Common myeloid progenitor, CD34-positive (primary cell): Measurements from ENCODE around the gene SLC6A9.

Experiments used
- CTCF ChIA-PET: fragments of 350-600 bp; sonication (Branson Sonifier 250); formaldehyde crosslinking; loops from one replicate; lab custom pipeline; 2021; ENCODE audit warnings: antibody characterized with exemption; lab: Charles Lee
- POLR2A ChIA-PET: fragments of 350-600 bp; sonication (Branson Sonifier 250); formaldehyde crosslinking; loops from one replicate; lab custom pipeline; 2021; ENCODE audit warnings: antibody characterized with exemption; lab: Charles Lee
- DNase-seq, 3 donors: peaks; one replicate each; pipeline versions ENCODE4 v3.0.0 to v3.0.0-alpha.2; 2013
- H3K27ac ChIP-seq, 2 experiments: 1 replicate in 1 of 2; 2 replicates in 1 of 2; pipeline ENCODE4 v1.7.0; 2013; ENCODE audit warnings: inconsistent platforms in 2 of 2, low read length in 2 of 2, mild to moderate bottlenecking in 2 of 2, low read depth in 1 of 2, moderate library complexity in 1 of 2; ENCODE audit not compliant: severe bottlenecking in 2 of 2, insufficient read depth in 1 of 2, poor library complexity in 1 of 2
- H3K27me3 ChIP-seq, 5 experiments: replicated peaks in 2 of 5; 1 replicate in 3 of 5; 2 replicates in 2 of 5; pipeline versions ENCODE4 v1.6.1 to v1.7.0; 2013; ENCODE audit warnings: low read length in 4 of 5, mild to moderate bottlenecking in 2 of 5, moderate library complexity in 2 of 5, inconsistent platforms in 1 of 5; ENCODE audit not compliant: insufficient read depth in 5 of 5, control insufficient read depth in 4 of 5
- H3K36me3 ChIP-seq, 4 experiments: 1 replicate in 2 of 4; 2 replicates in 2 of 4; pipeline versions ENCODE4 v1.6.1 to v1.7.0; 2013; ENCODE audit warnings: low read length in 3 of 4, control low read depth in 1 of 4, mild to moderate bottlenecking in 1 of 4; ENCODE audit not compliant: control insufficient read depth in 4 of 4, insufficient read depth in 4 of 4
- H3K4me1 ChIP-seq, 4 experiments: 1 replicate in 3 of 4; 2 replicates in 1 of 4; pipeline versions ENCODE4 v1.6.1 to v1.7.1; 2013; ENCODE audit warnings: low read length in 3 of 4, mild to moderate bottlenecking in 3 of 4, control low read depth in 1 of 4, inconsistent platforms in 1 of 4, moderate library complexity in 1 of 4; ENCODE audit not compliant: control insufficient read depth in 4 of 4, insufficient read depth in 4 of 4; ENCODE audit errors: control extremely low read depth in 1 of 4
- H3K4me3 ChIP-seq, 7 experiments: 1 replicate in 4 of 7; 2 replicates in 3 of 7; pipeline versions ENCODE4 v1.5.1 to v1.7.0; 2013; ENCODE audit warnings: mild to moderate bottlenecking in 7 of 7, low read length in 6 of 7, moderate library complexity in 6 of 7, inconsistent platforms in 2 of 7, low read depth in 2 of 7, control low read depth in 1 of 7; ENCODE audit not compliant: insufficient read depth in 4 of 7, control insufficient read depth in 1 of 7; ENCODE audit errors: extremely low read depth in 1 of 7
- H3K9me3 ChIP-seq, 5 experiments: 1 replicate in 4 of 5; 2 replicates in 1 of 5; pipeline versions ENCODE4 v1.6.1 to v1.7.1; 2013; ENCODE audit warnings: low read length in 4 of 5, mild to moderate bottlenecking in 2 of 5, inconsistent platforms in 1 of 5, low read depth in 1 of 5, moderate library complexity in 1 of 5; ENCODE audit not compliant: control insufficient read depth in 4 of 5, insufficient read depth in 2 of 5; ENCODE audit errors: control extremely low read depth in 1 of 5
- WGBS: methylation state at CpG from one replicate; pipeline ENCODE4 v1.1.5; 2013; ENCODE audit not compliant: insufficient coverage; 5-methylcytosine and 5-hydroxymethylcytosine counted together

Gene SLC6A9

GRCh38 chr1:43970911-43971310 is 60.4 kb downstream of the SLC6A9 start:
- Histone ChIP-seq H3K36me3 (peaks cover 0 to 29% (median 18%) of the 10 kb centered on the region in 4 experiments), H3K4me1 (peaks cover 5 to 33% (median 28%) of the 10 kb centered on the region in 4 experiments), H3K4me3 (peak overlapping the region in 5 of 7 experiments; percentile 82 to 99 (median 89)), H3K27ac (peak overlapping the region in 1 of 2 experiments; percentile 73), H3K27me3 (no peaks in the 10 kb centered on the region), H3K9me3 (no peaks in the 10 kb centered on the region)
- DNase-seq, result no peak
- 96% methylated on average over 7 of the region's 9 CpGs for WGBS
- ChIA-PET CTCF (interaction anchor here (0.9 to 2.4 kb wide), 6 partner anchors 12 to 208 kb away, joined by 3 to 12 read pairs (median 5); partner anchors contain the start of gene CCDC24), POLR2A (no interaction called here)

GRCh38 chr1:43970502-43970901 is 60.8 kb downstream of the SLC6A9 start:
- 58% methylated on average over 4 of the region's 5 CpGs for WGBS
- Histone ChIP-seq H3K27ac (peak overlapping the region; percentile 50 to 73), H3K36me3 (peaks cover 0 to 29% (median 19%) of the 10 kb centered on the region in 4 experiments), H3K9me3 (no peaks in the 10 kb centered on the region), H3K4me1 (peaks cover 3 to 29% (median 23%) of the 10 kb centered on the region in 4 experiments), H3K27me3 (no peaks in the 10 kb centered on the region), H3K4me3 (peak overlapping the region; percentile 82 to 99 (median 83))
- ChIA-PET POLR2A (no interaction called here), CTCF (interaction anchor here (0.6 to 2.4 kb wide), 6 partner anchors 12 to 207 kb away, joined by 3 to 12 read pairs (median 5); partner anchors contain the start of gene CCDC24)
- no peak for DNase-seq

- peak within 1 kb of the TSS; percentile 82 to 99 (median 83) for H3K4me3 ChIP-seq
- H3K4me1 ChIP-seq, result peaks cover 3 to 28% (median 21%) of the 10 kb centered on the region in 4 experiments
- peak within 1 kb of the TSS; percentile 50 to 73 for H3K27ac ChIP-seq
- no peaks in the 10 kb centered on the region for H3K27me3 ChIP-seq
- DNase-seq, result peak; percentile 98 to 99 (median 99)
- POLR2A ChIA-PET, result interaction anchor here (1.4 kb wide), 1 partner anchor 23 kb away, joined by 3 read pairs; the partner anchor contains the start of gene IPO13
- WGBS, result 0% methylated on average over 23 of the region's 47 CpGs
- CTCF ChIA-PET, result interaction anchor here (0.6 to 1.9 kb wide), 6 partner anchors 11 to 207 kb away, joined by 3 to 7 read pairs (median 4); partner anchors contain the start of gene CCDC24
- H3K9me3 ChIP-seq, result no peaks in the 10 kb centered on the region
- H3K36me3 ChIP-seq, result peaks cover 0 to 29% (median 19%) of the 10 kb centered on the region in 4 experiments
Measured at GRCh38 chr1:43969746-43970466, 61.4 kb downstream of the SLC6A9 start, which contains the start of gene DPH2. Gene DPH2 (plus strand): TSS chr1:43970010. CDS start chr1:43970176, 166 bp downstream.

- Histone ChIP-seq H3K27me3 (no peaks in the 10 kb centered on the region), H3K4me1 (peaks cover 3 to 27% (median 20%) of the 10 kb centered on the region in 4 experiments), H3K27ac (no peak overlapping the region), H3K9me3 (no peaks in the 10 kb centered on the region), H3K4me3 (peak overlapping the region in 6 of 7 experiments; percentile 24 to 99 (median 86)), H3K36me3 (peaks cover 0 to 32% (median 20%) of the 10 kb centered on the region in 4 experiments)
- DNase-seq, result no peak
- ChIA-PET CTCF (interaction anchor here (1.3 to 1.9 kb wide), 2 partner anchors 11 to 16 kb away, joined by 3 to 7 read pairs; no protein-coding TSS in a partner anchor), POLR2A (interaction anchor here (1.4 kb wide), 1 partner anchor 22 kb away, joined by 3 read pairs; the partner anchor contains the start of gene IPO13)
- 65% methylated on average over 6 of the region's 7 CpGs for WGBS
Measured at GRCh38 chr1:43969416-43969745, 61.9 kb downstream of the SLC6A9 start.

GRCh38 chr1:43968348-43968948 is 62.8 kb downstream of the SLC6A9 start:
- ChIA-PET CTCF (interaction anchor here (0.7 kb wide), 1 partner anchor 22 kb away, joined by 4 read pairs; the partner anchor contains the start of gene IPO13), POLR2A (interaction anchor here (0.6 kb wide), 1 partner anchor 104 kb away, joined by 8 read pairs; no protein-coding TSS in a partner anchor)
- 100% methylated on average over 2 of the region's 6 CpGs for WGBS
- no peak overlapping the region for H3K27ac ChIP-seq
- no peaks in the 10 kb centered on the region for H3K9me3 ChIP-seq
- H3K4me3 ChIP-seq, result no peak overlapping the region
- H3K36me3 ChIP-seq, result peaks cover 0 to 39% (median 21%) of the 10 kb centered on the region in 4 experiments
- DNase-seq, result peak in 2 of 3 donors; percentile 30 to 43
- no peaks in the 10 kb centered on the region for H3K27me3 ChIP-seq
- peaks cover 0 to 19% (median 13%) of the 10 kb centered on the region in 4 experiments for H3K4me1 ChIP-seq

- Histone ChIP-seq H3K36me3 (peaks cover 0 to 38% (median 28%) of the 10 kb centered on the region in 4 experiments), H3K4me1 (peaks cover 0 to 10% (median 6%) of the 10 kb centered on the region in 4 experiments), H3K27ac (no peak overlapping the region), H3K27me3 (no peaks in the 10 kb centered on the region), H3K9me3 (no peaks in the 10 kb centered on the region), H3K4me3 (no peak overlapping the region)
- 100% methylated on average over 3 of the region's 3 CpGs for WGBS
- ChIA-PET CTCF (interaction anchor here (1.3 to 2.0 kb wide), 2 partner anchors 10 to 12 kb away, joined by 6 to 11 read pairs; no protein-coding TSS in a partner anchor), POLR2A (no interaction called here)
- DNase-seq, result no peak
Measured at GRCh38 chr1:43965316-43965715, 65.9 kb downstream of the SLC6A9 start.
